Activated CD8-positive, alpha-beta memory T cell treated with anti-CD3 and anti-CD28 coated beads, Interleukin-2, amount 50 U/mL, for 4 hours (primary cell): ENCODE measurements around the gene TAF10.

ENCODE experiments used
- DNase-seq: peaks from one replicate; pipeline ENCODE4 v3.0.0-alpha.2; 2020

TAF10 gene

DNA sequence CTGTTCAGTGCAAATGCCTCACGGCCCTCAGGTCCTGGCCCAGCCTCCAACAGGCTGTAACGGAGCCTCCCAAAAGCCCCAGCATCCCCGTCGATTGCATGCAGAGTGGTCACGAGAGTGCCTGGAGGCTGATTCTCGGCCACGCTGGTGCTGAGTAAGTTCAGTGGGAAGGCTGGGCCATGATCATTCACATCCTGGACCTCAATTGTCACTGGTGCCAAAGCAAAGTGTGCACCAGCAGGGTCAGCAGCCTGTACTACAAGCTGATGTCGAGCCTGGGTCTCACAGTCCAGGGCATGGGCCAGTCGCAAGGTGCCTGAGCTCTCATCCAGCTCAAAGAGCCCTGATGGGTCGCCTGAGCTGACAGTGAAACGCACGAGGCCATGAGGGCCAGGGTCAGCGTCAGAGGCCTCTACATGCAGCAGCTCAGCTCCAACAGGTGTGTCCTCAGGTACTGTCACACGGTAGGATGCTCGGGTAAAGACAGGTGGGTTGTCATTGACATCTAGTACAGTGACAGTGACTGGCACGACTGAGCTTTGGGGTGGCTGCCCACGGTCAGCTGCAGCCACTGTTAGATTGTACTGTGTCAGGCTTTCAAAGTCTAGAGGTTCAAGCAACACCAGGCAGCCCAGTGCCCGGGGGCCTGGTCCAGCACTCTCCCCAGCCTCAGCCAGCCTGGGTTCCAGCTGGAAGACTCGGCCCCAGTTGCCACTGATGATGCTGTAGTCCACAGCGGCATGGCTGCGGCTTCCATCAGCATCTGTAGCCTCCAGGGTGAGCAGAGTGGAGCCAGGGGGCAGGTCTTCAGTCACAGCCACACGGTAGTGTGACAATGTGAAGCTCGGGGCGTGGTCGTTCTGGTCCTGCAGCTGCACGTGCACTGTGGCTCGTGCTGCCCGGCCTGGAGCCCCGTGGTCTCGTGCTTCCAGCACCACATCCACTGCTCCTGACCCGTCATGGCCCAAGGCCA is 11.7 kb upstream of the TAF10 start:
- DNase-seq, result no peak

DNA sequence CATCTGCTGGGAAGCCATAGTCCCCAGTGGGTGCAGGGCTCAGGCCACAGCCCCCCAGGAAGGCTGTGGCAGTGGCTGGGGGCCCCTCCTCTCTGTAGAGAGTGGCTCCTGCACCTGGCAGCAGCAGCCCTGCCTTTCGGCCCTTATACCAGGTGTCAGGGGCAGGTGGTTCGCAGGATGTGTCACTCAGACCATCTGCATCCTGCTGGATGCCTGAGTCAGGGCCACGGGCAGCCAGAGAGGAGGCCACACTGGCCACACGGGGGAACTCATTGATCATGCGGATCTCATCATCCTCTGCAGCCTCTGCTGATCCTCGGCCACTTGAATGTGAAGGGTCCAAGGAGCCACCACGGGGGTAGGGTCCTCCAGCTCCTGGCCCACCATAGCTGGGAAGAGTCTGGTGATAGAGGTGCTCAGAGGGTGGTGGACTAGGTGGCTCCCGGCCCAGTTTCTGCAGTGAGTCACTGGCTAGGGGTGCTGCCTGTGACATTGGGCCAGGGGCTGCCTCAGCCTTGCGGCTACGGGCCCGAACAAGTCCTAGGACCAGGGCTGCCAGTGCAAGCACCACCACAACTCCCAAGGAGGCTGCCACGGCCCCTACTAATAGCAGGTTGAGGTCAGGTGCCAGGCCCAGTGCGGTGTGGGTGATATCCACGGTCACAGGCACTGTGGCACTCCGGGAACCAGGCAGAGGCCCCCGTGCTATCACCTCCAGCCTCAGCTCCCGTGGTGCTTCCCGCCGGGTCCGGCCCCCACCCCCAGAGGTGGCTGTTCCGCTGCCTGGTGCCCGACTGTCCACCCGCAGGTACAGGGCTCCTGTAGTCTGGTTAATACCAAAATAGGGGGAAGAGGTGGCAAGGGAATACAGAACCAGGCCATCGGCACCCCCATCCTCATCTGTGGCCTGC is 10.5 kb upstream of the TAF10 start:
- DNase-seq, result no peak

DNA sequence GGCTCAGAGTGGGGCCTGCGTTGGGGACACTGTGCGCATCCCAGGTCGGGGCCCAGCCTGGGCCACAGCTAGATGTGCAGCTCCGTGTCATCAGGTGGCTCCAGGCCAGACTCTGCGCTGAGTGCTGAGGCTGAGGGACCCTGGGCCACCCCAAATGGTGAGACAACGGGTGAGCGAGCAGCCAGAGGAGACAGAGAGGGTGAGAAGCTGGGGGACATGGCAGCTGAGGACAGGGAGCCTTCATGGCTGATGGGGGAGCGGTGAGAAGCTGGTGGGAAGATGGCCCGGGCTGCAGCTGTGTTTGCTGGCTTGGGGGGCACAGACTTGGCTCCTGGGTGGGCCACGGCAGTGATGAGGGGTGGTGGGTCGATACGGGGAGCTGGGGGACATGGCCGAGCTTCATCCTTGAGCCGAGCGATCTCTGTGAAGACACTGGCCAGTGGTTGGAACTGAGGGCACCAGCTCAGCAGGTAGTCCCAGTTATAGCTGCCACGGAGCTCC is 9.7 kb upstream of the TAF10 start:
- no peak for DNase-seq

DNA sequence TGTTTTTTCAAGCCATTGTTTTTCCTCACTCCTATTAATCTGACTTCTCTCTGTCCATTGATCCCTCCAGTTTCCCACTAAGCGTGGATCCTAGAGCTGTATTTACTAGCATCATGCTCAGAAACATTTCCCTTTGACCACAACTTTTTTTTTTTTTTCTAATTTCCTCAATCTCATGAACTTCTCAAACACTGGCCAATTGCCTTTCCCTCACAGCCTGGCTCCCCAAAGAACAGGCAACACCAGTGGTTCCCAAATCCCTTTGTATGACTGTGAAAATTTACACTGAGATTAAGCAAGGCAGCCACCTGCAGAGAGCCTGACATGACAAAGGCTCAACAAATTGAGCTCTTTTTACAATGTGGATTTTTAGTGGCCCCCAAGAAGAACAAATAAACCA is 8.6 kb upstream of the TAF10 start:
- no peak for DNase-seq

DNA sequence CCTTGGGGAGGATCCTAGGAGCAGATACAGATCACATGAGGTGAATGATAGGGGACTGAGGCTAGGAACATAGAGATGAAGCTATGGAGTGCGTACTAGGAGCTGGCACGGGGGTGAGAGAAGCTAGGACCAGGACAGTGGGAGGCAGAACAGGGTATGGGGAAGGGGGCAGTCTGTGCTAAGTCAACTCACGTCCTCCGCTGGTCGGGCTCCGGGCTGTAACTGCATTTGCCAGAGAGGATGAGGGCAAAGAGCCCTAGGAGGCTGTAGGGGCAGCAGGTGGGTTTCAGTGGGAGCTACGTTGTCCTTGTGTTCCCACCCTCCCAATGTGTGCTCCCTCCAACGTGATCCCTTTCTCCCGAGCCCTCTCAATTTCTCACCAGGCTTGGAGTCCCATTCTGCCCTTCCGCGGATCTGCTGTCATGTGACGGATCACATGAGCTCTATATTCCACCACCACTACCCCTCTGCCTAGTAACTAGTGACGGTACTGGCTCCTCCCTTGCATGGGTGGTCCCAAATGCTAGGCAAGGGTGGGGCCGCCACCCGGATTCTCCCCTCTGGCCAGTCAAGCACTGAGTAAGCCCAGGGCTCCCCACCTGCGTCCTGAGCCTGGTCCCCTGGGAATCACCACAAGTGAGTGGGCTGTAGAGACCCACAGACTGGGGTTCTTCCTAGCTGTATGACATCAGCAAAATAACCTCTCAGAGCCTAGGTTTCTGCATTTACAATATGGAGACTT is 7.2 kb upstream of the TAF10 start, which contains the start of gene TPP1:
TPP1 (minus strand) TSS at position 419 of the 742 bp plus-strand sequence; CDS start at position 397, 22 bp downstream.
- peak; percentile 90 for DNase-seq

DNA sequence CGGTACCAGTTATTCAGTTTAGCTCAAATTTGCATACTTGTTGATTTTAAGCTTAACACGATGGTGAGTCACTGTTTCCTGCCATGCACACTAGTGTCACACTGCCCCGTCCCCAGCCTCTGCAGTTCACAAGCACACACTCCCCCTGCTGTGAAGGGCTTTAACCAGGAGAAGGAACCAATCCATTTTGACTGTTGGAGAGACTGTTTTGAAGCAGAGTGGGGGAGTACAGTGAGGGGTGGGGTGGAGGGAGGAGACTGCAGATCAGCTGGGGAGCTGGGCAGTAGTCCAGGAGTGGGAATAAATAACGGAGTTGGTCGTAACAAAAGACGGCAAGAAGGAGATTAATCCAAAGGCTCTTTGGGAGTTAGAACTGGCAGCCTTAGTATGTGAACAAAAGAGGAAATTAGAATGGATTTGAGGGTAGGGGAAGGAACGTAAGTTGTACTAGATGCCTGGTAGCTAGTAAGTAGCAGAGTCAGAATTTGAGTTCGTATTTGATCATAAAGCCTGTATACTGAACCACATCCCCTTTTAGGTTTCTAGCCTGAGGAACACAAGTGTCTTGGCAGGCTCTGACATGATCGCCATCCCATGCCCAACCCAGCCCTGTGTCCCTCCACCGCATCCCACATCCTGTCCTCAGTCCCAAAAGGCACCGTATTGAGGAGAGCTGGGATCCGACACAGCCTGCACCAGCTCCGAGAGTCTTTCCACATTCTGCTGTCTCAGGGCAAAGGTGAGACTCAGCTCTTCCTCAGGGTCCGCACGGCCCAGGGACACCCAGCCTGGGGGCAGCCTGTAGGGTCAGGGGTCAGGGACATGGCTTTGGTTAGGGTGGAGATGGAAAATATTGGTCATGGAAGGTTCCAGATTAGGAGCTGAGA is 6.3 kb upstream of the TAF10 start:
- peak; percentile 70 for DNase-seq

DNA sequence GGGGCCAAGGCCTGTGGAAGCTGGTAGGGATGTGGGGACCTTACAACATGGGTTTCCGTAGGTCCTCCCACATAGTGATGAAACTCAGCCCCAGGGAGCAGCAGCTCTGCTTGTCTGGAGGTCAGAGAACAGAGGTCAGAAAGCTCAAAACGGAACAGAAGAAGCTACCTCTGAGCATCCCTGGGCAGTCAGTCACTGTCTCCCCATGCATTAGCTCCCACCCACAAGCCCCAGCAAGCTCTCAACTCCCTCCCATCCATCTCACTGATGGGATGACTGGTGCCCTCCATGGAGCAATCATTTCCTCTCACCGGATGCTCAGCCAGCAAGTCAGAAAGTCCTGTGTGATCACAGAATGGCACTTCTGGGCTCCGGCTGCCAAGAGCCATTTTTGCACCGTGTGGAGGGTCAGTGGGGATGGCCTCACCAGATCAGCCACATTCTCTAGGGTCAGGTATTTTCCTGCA is 5.3 kb upstream of the TAF10 start:
- no peak for DNase-seq

DNA sequence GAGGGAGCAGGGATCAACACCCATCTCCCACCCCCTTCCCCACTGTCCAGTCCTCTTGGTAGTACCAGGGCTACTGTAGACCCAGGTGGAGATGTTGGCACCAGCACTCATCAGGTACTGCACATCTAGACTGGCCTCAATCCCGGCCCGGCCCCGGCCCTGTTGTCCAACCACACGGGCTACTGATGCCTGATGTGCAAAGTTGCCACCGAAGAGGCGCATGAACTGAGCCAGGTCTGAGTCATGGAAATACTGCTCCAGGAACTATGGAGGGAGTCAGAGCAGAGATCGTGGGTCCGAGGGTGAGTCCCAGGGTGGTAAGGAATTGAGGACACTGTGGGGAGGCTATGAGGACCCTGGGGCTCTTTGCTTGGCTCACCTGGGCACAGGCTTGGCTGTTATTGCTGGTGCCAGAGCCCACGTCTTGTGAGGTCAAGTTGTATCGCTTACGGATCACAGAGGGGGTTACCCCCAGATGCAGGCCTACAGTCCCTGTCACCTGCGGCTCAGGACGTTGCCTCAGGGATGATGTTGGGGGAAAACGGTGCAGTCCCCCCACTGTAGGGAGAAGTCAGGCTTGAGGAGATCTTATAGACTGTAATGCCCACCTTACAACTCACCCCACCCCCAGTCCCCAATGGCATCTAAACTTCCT is 4.7 kb upstream of the TAF10 start:
- no peak for DNase-seq

DNA sequence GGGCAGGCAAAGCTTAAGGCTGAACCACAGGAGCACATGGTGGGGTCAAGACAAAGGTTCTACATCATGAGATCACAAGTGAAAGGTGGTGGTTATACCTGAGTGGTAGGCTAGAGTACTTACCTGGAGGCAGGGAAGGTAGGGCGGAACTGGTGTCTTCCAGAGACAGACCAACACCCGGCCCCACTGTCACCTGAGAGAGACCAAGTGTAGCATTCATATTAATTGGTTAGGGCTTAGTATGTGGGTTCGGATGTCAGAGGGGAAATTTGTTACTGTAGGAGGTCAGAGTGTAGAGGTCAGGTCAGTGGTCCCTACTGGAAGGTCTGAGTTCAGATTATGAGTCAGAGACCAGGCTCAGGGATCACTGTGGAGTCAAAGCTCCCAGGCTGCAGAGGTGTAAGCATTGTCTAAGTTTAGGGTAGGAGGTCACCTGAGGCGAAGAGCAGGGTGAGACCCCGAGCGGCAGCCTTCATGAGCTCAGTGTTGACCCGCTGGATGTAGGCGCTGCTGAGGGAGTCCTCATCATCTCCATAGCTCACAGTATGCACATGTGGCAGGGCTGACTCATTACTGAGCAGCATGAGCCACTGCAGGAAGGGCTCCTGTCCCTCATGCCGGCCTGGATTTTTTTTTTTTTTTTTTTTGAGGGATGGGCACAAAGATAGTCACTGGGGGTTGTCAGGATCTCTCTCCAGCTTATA is 4.0 kb upstream of the TAF10 start:
- DNase-seq, result no peak

DNA sequence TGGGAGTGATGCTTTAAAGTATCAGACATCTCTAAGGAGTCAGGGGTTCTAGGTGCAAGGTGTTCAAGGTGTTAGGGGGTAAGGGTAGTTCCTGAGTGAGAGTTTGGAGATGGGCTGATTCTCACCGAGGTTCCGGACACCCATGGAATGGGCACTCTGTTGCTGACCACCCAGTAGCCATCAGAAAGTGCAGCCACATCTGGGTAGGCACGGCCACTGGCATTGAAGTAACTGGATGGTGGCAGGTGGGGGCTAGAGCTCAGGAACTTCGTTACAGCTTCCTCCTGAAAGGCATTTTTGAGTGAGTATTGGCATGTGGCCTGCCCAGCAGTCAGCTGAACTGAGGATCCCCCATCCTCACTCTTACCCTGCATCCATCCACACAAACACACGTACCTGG is 3.0 kb upstream of the TAF10 start:
- no peak for DNase-seq

DNA sequence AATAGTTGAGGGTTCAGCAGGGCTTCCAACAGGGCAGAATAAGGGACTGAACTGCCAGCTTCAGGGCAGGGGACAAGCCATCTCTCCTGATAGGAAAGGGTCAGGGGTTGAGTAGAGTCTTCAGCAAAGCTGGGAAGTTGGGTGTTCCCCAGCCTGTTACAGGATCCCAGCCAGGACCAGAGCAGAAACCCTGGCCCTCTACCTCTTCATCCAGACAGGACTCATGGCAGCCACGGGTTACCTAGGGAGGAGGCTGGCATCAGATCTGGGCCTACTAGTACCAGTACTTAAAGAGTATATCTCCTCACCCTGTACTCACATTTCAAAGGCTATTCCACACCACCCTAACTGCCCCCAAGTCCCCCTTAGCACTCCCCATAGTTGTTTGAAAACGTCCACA is 2.4 kb upstream of the TAF10 start:
- DNase-seq, result no peak

DNA sequence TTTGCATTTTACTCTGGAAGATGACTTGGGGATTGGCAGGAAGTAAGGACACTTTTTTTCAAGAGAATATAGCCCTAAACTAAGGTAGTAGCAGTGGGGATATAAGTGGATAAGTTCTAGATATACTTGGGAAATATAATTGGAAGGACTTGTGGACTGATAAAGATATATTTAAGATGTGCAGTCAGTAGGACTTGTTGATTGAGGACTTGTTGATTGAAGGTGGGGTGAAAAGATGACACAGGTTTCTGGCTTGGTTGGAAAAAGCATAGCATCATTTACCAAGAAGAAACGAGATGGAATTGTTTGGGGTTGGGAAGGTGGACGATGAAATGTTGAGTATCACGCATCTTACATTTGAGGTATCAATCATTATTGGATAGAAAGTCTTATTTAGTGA is 1.5 kb upstream of the TAF10 start:
- DNase-seq, result no peak

DNA sequence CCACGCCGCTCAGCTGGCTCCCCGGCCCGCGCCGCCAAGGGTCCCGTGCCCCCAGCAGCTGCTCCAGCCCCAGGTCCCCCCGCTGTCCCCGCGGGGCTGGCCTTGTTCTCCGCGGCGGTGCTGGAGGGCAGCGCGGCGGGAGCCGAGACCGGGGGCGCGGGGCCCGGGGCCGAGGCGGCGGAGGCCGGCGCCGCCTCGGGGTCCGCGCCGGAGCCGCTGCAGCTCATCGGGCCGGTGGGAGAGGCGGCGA is 128 bp downstream of the TAF10 start:
- DNase-seq, result no peak

DNA sequence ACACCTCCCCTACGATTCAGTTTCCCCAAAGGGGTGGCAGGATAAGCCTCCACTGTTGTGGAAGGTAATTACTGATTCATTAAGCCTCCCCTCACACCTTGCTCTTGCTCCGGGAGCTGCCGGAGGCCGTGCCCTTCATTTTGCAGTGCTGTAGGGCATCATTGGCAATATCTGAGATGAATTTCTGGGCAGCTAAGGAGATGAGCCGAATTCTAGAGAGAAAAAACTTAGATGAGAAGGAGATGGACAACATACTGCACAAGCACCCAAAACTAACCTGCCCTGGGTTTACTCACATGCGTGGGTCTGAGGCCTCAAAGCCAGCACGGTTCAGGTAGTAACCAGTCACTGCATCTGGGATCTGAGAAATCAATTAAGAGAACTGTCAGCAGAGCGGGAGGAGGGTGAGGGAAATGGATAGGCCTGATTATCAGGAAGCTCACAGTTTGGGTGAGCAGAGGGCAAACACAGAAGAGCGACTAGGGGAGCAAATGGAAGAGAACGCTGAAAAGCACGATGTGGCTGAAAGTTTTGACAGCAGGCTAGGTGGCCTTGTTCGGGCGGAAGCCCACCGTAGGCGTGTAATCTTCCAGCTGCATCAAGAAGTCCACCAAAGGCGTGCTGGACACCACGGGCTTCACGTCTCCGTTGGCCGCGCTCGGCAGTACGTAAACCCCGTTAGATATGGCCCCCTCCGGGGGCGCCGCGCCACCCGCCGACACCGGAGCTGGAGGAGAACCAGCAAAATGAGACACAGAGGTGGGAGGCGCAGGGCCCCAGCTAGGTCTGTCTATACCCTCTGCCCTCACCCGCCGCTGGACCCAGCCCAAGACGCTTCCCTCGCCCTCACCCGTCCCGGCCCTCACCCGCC is 689 bp downstream of the TAF10 start:
- DNase-seq, result peak; percentile 46

DNA sequence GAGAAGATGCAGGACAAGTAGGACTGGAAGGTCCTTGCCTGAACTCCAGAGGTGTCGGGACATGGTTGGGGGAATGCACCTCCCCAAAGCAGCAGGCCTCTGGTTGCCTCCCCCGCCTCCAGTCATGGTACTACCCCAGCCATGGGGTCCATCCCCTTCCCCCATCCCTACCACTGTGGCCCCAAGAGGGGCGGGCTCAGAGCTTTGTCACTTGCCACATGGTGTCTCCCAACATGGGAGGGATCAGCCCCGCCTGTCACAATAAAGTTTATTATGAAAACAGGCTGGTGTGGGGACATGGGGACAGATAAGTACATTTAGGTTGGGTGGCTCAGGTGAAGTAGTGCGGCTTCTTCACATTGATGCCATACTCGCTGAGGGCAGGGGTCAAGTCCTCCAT is 1.4 kb downstream of the TAF10 start:
- no peak for DNase-seq

DNA sequence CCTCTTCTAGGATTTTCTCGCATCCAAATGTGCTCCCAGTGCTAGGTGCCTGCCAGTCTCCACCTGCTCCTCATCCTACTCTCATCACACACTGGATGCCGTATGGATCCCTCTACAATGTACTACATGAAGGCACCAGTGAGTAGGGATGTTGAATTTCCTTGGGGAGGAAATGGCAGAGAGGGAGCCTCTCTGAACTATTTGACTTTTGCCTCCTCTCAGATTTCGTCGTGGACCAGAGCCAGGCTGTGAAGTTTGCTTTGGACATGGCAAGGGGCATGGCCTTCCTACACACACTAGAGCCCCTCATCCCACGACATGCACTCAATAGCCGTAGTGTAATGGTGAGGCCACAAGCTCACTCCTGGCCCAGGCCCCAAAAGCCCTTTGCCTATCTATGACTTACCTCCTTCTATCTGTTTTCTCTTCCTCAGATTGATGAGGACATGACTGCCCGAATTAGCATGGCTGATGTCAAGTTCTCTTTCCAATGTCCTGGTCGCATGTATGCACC is 2.5 kb downstream of the TAF10 start:
- no peak for DNase-seq

DNA sequence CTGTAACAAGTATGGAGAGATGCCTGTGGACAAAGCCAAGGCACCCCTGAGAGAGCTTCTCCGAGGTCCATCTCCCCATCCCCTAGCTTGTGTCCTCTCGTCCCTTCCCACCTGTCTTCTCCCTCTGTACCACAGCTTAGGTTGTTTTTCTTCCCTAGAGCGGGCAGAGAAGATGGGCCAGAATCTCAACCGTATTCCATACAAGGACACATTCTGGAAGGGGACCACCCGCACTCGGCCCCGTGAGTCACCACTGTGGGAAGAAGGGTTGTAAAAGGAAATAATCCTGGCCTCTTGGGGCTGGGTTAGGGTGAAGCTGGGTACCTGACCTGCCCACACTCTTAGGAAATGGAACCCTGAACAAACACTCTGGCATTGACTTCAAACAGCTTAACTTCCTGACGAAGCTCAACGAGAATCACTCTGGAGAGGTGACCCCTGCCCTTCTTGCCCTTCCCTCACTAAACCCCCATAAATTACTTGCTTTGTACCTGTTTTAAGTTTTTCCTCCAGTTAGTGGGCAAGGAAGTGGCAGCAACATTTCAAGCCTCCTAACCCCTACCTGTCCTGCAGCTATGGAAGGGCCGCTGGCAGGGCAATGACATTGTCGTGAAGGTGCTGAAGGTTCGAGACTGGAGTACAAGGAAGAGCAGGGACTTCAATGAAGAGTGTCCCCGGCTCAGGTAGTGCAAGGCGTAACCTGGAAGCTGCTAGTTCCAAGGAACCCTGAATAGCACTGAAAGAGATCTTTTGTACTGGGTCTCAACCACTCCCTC is 3.1 kb downstream of the TAF10 start:
- DNase-seq, result no peak

DNA sequence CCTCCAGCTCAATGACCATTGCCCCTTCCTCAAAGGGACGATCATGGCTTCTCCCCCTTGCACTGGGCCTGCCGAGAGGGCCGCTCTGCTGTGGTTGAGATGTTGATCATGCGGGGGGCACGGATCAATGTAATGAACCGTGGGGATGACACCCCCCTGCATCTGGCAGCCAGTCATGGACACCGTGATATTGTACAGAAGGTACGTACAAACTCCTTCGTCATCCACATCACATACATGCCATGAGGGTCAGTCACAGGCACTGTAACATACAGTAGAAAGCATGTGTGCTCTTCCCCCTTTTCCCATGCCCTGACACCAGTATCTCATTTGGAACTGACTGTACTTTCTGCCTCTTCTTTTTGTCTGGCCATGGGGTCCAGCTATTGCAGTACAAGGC is 4.0 kb downstream of the TAF10 start:
- DNase-seq, result no peak
